ENCODE measurements around the gene MYO16. TPM values are rescaled to one million over a fixed set of nuclear protein-coding genes. Genes with fewer than 3 reads are reported as not detected.

The MYO16 gene
- total RNA-seq, 1 donor from 2014 or later, result 2.3 TPM

DNA sequence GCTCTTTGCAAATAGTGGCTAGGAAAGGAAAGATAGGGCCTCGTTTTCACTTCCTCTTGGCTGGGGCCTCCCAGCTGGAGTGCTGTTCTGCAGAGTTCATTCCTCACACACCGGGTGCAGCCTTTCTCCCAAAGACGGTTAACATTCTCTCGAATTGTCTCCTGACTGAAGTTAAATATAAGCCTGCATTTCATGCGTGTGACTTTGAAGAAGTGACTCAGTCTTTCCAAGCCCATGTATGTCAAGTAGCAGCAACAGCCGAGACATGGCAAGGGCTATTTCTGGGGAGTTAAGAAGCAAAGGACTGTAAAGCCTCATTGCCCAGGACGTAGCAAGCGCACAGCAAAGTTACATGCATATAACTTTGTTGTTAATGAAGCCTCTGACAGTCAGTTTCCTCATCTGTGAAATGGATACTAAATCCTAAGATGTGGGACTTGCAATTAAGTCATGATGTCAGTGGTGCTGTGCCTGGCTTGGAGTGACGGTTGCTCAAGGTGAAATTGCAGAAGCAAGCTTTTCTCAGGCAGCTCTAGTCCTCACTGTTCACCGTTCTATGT is 502.4 kb downstream of the MYO16 start:
- no peaks in the 10 kb centered on the region for H3K9me3 Mint-ChIP-seq (ENCODE audit: low read depth)
- H3K36me3 Mint-ChIP-seq (ENCODE audit: insufficient read depth), result no peaks in the 10 kb centered on the region
- H3K27ac Mint-ChIP-seq, result no peak overlapping the region
- H3K4me3 Mint-ChIP-seq (ENCODE audit: low read depth), result no peak overlapping the region
- no peaks in the 10 kb centered on the region for H3K4me1 Mint-ChIP-seq (ENCODE audit: low read depth)
- H3K27me3 Mint-ChIP-seq, result peaks cover 14% of the 10 kb centered on the region
- DNase-seq (ENCODE audit: low spot score, unreplicated experiment), result no peak
- TF ChIP-seq, protein P1, sequence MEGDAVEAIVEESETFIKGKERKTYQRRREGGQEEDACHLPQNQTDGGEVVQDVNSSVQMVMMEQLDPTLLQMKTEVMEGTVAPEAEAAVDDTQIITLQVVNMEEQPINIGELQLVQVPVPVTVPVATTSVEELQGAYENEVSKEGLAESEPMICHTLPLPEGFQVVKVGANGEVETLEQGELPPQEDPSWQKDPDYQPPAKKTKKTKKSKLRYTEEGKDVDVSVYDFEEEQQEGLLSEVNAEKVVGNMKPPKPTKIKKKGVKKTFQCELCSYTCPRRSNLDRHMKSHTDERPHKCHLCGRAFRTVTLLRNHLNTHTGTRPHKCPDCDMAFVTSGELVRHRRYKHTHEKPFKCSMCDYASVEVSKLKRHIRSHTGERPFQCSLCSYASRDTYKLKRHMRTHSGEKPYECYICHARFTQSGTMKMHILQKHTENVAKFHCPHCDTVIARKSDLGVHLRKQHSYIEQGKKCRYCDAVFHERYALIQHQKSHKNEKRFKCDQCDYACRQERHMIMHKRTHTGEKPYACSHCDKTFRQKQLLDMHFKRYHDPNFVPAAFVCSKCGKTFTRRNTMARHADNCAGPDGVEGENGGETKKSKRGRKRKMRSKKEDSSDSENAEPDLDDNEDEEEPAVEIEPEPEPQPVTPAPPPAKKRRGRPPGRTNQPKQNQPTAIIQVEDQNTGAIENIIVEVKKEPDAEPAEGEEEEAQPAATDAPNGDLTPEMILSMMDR (IDR thresholded peaks at IDR 0.05; ENCODE audit: unreplicated experiment), result no peak

DNA sequence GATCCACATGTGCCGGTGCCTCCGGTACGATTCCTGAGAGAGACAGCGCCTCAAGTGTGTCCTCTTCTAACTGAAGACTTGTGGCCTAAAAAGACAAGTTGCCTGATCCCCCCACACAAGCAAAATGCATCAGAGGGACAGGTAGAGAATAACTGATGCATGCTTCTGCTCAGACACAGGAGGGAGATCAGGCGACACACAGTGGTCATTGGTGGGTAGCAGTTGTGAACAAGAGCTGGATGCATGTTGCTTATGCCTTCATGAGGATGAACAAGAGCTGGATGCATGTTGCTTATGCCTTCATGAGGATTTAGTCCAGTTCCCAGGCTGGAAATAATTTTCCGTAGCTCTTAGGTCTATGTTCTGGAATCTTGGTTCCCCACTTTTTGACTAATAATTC is 505.6 kb downstream of the MYO16 start:
- peaks cover 11% of the 10 kb centered on the region for H3K27me3 Mint-ChIP-seq
- H3K27ac Mint-ChIP-seq, result no peak overlapping the region
- DNase-seq (ENCODE audit: low spot score, unreplicated experiment), result no peak
- no peak overlapping the region for H3K4me3 Mint-ChIP-seq (ENCODE audit: low read depth)
- TF ChIP-seq, protein P1 (IDR thresholded peaks at IDR 0.05; ENCODE audit: unreplicated experiment), result peak; percentile 27
- H3K36me3 Mint-ChIP-seq (ENCODE audit: insufficient read depth), result peaks cover 4% of the 10 kb centered on the region
- peaks cover 8% of the 10 kb centered on the region for H3K9me3 Mint-ChIP-seq (ENCODE audit: low read depth)
- no peaks in the 10 kb centered on the region for H3K4me1 Mint-ChIP-seq (ENCODE audit: low read depth)

DNA sequence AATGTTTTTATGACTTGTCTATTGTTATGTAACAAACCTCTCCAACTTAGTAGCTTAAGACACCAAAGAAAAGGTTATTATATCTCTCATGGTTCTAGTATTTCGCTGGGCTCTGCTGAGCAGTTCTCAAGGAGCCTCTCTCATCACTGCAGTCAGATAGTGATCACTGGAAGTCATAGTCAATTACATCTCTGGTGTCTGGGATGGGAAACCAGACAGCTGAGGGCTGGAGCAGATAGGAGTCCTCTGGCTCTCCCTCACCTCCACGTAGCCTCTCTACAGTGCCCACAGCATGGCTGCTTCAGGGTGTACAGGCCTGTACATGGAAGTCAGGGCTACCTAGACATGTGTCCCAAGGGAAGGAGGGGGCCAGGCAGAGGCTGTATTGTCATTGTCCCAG is 507.5 kb downstream of the MYO16 start:
- no peak overlapping the region for H3K27ac Mint-ChIP-seq
- no peaks in the 10 kb centered on the region for H3K4me1 Mint-ChIP-seq (ENCODE audit: low read depth)
- no peak overlapping the region for H3K4me3 Mint-ChIP-seq (ENCODE audit: low read depth)
- DNase-seq (ENCODE audit: low spot score, unreplicated experiment), result no peak
- H3K9me3 Mint-ChIP-seq (ENCODE audit: low read depth), result peaks cover 8% of the 10 kb centered on the region
- peaks cover 8% of the 10 kb centered on the region for H3K36me3 Mint-ChIP-seq (ENCODE audit: insufficient read depth)
- H3K27me3 Mint-ChIP-seq, result peaks cover 11% of the 10 kb centered on the region
- TF ChIP-seq, protein P1 (IDR thresholded peaks at IDR 0.05; ENCODE audit: unreplicated experiment), result no peak

DNA sequence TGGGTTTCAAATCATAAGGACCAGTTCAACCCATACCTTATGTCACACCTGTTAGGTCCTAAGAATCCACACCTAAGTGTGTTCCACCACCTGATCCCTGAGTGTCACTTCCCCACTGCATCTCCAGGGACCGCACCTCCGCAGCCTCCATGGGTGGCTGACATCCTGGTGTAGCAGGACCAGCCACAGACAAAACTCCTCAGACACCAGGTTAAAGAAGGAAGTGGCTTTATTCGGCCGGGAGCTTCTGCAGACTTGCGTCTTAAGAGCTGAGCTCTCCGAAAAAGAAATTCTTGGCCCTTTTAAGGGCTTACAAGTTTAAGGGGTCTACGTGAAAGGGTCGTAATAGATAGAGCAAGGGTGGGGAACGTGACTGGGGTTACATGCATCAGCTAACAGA is 509.9 kb downstream of the MYO16 start:
- TF ChIP-seq, protein P1 (IDR thresholded peaks at IDR 0.05; ENCODE audit: unreplicated experiment), result no peak
- no peak for DNase-seq (ENCODE audit: low spot score, unreplicated experiment)
- Mint-ChIP-seq H3K36me3 (ENCODE audit: insufficient read depth) (peaks cover 8% of the 10 kb centered on the region), H3K9me3 (ENCODE audit: low read depth) (peaks cover 12% of the 10 kb centered on the region), H3K27me3 (peaks cover 4% of the 10 kb centered on the region), H3K27ac (no peak overlapping the region), H3K4me1 (ENCODE audit: low read depth) (peaks cover 3% of the 10 kb centered on the region), H3K4me3 (ENCODE audit: low read depth) (no peak overlapping the region)

DNA sequence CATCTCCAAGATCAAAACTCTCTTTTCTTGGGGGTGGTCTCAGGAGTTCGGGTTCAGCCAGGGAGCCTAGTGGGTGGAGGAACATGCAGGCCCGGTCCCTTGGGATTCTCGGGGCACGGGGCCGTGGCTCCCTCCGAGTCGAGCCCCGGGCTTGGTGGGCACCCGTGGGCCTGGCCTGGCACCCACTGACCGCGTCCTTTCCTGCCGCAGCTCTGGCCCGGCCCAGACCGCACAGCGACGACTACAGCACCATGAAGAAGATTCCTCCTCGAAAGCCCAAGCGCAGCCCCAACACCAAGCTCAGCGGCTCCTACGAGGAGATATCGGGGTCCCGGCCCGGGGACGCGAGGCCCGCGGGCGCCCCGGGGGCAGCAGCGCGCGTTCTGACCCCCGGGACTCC is 510.6 kb downstream of the MYO16 start:
- peaks cover 8% of the 10 kb centered on the region for H3K36me3 Mint-ChIP-seq (ENCODE audit: insufficient read depth)
- no peak overlapping the region for H3K4me3 Mint-ChIP-seq (ENCODE audit: low read depth)
- peaks cover 12% of the 10 kb centered on the region for H3K9me3 Mint-ChIP-seq (ENCODE audit: low read depth)
- H3K27me3 Mint-ChIP-seq, result no peaks in the 10 kb centered on the region
- no peak for DNase-seq (ENCODE audit: low spot score, unreplicated experiment)
- H3K4me1 Mint-ChIP-seq (ENCODE audit: low read depth), result peaks cover 3% of the 10 kb centered on the region
- TF ChIP-seq, protein P1 (IDR thresholded peaks at IDR 0.05; ENCODE audit: unreplicated experiment), result no peak
- H3K27ac Mint-ChIP-seq, result no peak overlapping the region

Data from progenitor cell of endocrine pancreas (in vitro differentiated cells).